ENCODE measurements around the gene ZC3H12D.

Gene ZC3H12D

GRCh38 chr6:149503276-149503675, 18.5 kb upstream of the ZC3H12D start:
- TF ChIP-seq BACH2 (CRISPR knock-in tag; IDR thresholded peaks at IDR 0.05; ENCODE audit: borderline replicate concordance) (no peak), TSHZ2 (CRISPR knock-in tag; IDR thresholded peaks at IDR 0.05) (no peak), ESRRG (CRISPR knock-in tag; IDR thresholded peaks at IDR 0.05) (no peak)
- TF ChIP-seq, protein P1, sequence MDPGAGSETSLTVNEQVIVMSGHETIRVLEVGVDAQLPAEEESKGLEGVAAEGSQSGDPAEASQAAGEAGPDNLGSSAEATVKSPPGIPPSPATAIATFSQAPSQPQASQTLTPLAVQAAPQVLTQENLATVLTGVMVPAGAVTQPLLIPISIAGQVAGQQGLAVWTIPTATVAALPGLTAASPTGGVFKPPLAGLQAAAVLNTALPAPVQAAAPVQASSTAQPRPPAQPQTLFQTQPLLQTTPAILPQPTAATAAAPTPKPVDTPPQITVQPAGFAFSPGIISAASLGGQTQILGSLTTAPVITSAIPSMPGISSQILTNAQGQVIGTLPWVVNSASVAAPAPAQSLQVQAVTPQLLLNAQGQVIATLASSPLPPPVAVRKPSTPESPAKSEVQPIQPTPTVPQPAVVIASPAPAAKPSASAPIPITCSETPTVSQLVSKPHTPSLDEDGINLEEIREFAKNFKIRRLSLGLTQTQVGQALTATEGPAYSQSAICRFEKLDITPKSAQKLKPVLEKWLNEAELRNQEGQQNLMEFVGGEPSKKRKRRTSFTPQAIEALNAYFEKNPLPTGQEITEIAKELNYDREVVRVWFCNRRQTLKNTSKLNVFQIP (CRISPR knock-in tag; IDR thresholded peaks at IDR 0.05; ENCODE audit: borderline replicate concordance, low read depth), result no peak
- no peak for ATAC-seq

- TF ChIP-seq TOX (CRISPR knock-in tag; IDR thresholded peaks at IDR 0.05; ENCODE audit: borderline replicate concordance) (no peak), ARNTL (CRISPR knock-in tag; IDR thresholded peaks at IDR 0.05; ENCODE audit: borderline replicate concordance, low read depth) (no peak), TSHZ2 (CRISPR knock-in tag; IDR thresholded peaks at IDR 0.05) (no peak), BACH2 (CRISPR knock-in tag; IDR thresholded peaks at IDR 0.05; ENCODE audit: borderline replicate concordance) (no peak), CREB5 (CRISPR knock-in tag; IDR thresholded peaks at IDR 0.05; ENCODE audit: low read depth) (no peak), CSDC2 (CRISPR knock-in tag; IDR thresholded peaks at IDR 0.05) (no peak)
- TF ChIP-seq, protein P1 (CRISPR knock-in tag; IDR thresholded peaks at IDR 0.05; ENCODE audit: borderline replicate concordance, low read depth), result no peak
- no peak for ATAC-seq
These were observed 17.0 kb upstream of the ZC3H12D start for GRCh38 chr6:149501768-149502167.

DNA sequence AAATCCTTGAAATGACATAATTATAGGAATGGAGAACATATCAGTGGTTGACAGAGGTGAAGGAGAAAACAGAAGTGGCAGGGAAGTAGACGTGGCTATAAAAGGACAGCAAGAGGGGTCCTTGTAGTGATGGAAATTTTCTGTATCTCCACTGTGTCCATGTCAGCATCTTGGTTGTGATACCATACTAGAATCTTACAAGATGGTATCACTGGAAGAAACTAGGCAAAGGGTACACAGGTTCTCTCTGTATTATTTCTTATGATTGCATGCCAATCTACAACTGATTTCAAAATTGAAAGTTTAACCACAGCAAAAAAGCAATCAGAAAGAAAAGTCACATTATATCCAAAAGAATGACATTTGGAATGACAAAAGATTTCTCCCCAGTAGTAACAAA, 16.4 kb upstream of the ZC3H12D start:
- no peak for ATAC-seq
- TF ChIP-seq, protein P2, sequence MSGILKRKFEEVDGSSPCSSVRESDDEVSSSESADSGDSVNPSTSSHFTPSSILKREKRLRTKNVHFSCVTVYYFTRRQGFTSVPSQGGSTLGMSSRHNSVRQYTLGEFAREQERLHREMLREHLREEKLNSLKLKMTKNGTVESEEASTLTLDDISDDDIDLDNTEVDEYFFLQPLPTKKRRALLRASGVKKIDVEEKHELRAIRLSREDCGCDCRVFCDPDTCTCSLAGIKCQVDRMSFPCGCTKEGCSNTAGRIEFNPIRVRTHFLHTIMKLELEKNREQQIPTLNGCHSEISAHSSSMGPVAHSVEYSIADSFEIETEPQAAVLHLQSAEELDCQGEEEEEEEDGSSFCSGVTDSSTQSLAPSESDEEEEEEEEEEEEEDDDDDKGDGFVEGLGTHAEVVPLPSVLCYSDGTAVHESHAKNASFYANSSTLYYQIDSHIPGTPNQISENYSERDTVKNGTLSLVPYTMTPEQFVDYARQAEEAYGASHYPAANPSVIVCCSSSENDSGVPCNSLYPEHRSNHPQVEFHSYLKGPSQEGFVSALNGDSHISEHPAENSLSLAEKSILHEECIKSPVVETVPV (CRISPR knock-in tag; IDR thresholded peaks at IDR 0.05), result no peak
- TF ChIP-seq ZNF8 (CRISPR knock-in tag; IDR thresholded peaks at IDR 0.05) (no peak), ZFP3 (CRISPR knock-in tag; IDR thresholded peaks at IDR 0.05) (no peak), RARB (CRISPR knock-in tag; IDR thresholded peaks at IDR 0.05) (no peak), GLIS3 (CRISPR knock-in tag; IDR thresholded peaks at IDR 0.05) (no peak), ZNF565 (CRISPR knock-in tag; conservative IDR thresholded peaks at IDR 0.05; ENCODE audit: low read depth) (no peak), PPARA (CRISPR knock-in tag; IDR thresholded peaks at IDR 0.05; ENCODE audit: borderline replicate concordance) (no peak), CREB5 (CRISPR knock-in tag; IDR thresholded peaks at IDR 0.05; ENCODE audit: low read depth) (no peak)

Data from SK-N-SH treated with all-trans-retinoic acid at 6 μM for 48 hours (cell line).